ENCODE measurements around the gene EVX1. TPM values are rescaled to one million over a fixed set of nuclear protein-coding genes. Genes with fewer than 3 reads are reported as not detected.

EVX1 gene
- total and polyA plus RNA-seq, 3 donors from 2014 or later = 0.25 to 1.4 (median 0.63) TPM

DNA sequence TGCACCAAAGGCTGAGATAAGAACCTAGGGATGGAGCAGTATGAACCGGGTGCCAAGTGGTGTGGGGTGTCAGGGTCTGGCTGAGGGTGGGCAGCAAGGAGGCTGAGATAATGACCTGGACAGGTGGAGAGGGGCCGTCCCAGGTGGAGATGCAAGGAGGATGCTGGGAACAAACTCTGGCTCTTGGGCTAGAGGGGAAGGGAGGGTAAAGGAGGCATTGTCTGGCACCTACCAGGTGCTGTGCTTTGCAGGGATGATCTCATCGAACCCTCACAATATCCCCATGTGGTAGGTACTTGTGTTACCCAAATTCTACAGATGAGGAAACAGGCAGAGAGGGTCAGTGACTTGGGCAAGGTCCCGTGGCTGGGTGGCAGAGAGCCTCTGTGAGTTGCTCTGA, 22.8 kb upstream of the EVX1 start:
- H3K4me1 ChIP-seq = no peaks in the 10 kb centered on the region
- no peak for DNase-seq
- intact Hi-C loops (cut with DNase I; ENCODE audit: low total_unique reads) = no loop called here
- H3K9me3 ChIP-seq = no peaks in the 10 kb centered on the region
- TF ChIP-seq POLR2A (IDR thresholded peaks at IDR 0.05) = no peak
- H3K27me3 ChIP-seq = no peaks in the 10 kb centered on the region
- WGBS, 2 donors = 68 to 74% methylated on average over 4 of the region's 4 CpGs
- H3K4me3 ChIP-seq = no peak overlapping the region
- H3K36me3 ChIP-seq (ENCODE audit: low read depth, missing control alignments) = no peaks in the 10 kb centered on the region
- H3K27ac ChIP-seq = no peak overlapping the region

DNA sequence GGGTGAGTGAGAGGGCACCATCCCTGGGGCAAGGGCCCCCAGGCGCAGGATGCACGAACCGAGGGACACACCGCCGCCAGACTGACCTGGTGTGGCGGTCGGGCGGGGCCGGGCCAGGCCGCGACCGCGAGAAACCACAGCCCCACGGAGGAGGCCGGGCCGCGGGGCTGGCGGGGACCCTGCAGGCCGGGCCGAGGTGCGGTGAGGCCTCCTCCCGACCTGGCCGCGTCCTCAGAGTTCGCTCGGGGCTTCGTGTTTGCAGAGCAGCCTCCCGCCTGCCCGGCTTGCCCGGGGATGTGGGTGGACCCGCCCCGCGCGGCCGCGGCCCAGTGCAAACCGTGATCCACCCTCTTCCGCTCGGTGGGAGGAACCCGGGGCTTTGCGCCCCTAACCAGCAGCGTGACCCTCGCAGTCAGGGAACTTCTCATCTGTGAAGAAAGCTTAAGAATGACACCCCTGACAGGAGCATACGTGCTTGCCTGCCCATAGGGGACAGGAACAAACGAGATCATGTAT, 22.1 kb upstream of the EVX1 start:
- TF ChIP-seq, protein P1, sequence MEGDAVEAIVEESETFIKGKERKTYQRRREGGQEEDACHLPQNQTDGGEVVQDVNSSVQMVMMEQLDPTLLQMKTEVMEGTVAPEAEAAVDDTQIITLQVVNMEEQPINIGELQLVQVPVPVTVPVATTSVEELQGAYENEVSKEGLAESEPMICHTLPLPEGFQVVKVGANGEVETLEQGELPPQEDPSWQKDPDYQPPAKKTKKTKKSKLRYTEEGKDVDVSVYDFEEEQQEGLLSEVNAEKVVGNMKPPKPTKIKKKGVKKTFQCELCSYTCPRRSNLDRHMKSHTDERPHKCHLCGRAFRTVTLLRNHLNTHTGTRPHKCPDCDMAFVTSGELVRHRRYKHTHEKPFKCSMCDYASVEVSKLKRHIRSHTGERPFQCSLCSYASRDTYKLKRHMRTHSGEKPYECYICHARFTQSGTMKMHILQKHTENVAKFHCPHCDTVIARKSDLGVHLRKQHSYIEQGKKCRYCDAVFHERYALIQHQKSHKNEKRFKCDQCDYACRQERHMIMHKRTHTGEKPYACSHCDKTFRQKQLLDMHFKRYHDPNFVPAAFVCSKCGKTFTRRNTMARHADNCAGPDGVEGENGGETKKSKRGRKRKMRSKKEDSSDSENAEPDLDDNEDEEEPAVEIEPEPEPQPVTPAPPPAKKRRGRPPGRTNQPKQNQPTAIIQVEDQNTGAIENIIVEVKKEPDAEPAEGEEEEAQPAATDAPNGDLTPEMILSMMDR (IDR thresholded peaks at IDR 0.05) = no peak
- no peak for TF ChIP-seq POLR2A (IDR thresholded peaks at IDR 0.05)
- no peaks in the 10 kb centered on the region for H3K27me3 ChIP-seq
- H3K4me3 ChIP-seq = no peak overlapping the region
- H3K27ac ChIP-seq = no peak overlapping the region
- DNase-seq = no peak
- no peaks in the 10 kb centered on the region for H3K9me3 ChIP-seq
- no peaks in the 10 kb centered on the region for H3K36me3 ChIP-seq (ENCODE audit: low read depth, missing control alignments)
- WGBS, 2 donors = 26 to 37% methylated on average over 5 to 45 of the region's 45 CpGs
- intact Hi-C loops (cut with DNase I; ENCODE audit: low total_unique reads) = no loop called here
- no peaks in the 10 kb centered on the region for H3K4me1 ChIP-seq

DNA sequence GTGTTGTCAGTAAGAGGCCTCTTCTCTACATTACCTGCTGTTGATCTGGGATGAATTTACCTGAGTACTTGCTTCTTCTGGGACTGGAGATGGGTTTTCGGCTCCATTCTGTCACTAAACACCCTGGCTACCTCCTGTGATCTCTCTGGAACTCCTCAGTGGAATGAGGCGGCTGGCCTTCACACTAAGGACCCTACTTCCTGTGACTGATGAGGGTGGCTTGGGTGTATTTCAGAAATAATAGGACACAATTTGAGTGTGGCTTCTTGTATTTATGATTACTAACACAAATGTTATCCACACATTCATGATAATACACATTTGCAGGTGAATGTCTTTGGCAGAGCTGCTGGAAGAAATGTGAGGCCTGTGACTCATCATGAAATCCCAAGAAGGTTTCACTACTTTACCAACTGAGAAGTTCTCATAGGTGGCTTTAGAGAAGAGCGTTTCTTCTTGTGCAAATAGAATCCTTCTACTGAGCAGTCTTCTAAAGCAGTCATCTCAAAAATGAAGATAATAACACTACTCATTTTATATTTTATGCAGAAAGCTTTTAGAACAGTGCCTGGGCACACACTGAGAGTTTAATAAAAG, 21.3 kb upstream of the EVX1 start:
- WGBS, 2 donors = 91 to 96% methylated on average over 3 of the region's 3 CpGs
- no peak for DNase-seq
- Histone ChIP-seq H3K9me3 (no peaks in the 10 kb centered on the region), H3K27me3 (no peaks in the 10 kb centered on the region), H3K4me3 (no peak overlapping the region), H3K4me1 (no peaks in the 10 kb centered on the region), H3K36me3 (ENCODE audit: low read depth, missing control alignments) (no peaks in the 10 kb centered on the region), H3K27ac (no peak overlapping the region)
- TF ChIP-seq, protein P1 (IDR thresholded peaks at IDR 0.05) = no peak
- TF ChIP-seq POLR2A (IDR thresholded peaks at IDR 0.05) = no peak
- intact Hi-C loops (cut with DNase I; ENCODE audit: low total_unique reads) = no loop called here

DNA sequence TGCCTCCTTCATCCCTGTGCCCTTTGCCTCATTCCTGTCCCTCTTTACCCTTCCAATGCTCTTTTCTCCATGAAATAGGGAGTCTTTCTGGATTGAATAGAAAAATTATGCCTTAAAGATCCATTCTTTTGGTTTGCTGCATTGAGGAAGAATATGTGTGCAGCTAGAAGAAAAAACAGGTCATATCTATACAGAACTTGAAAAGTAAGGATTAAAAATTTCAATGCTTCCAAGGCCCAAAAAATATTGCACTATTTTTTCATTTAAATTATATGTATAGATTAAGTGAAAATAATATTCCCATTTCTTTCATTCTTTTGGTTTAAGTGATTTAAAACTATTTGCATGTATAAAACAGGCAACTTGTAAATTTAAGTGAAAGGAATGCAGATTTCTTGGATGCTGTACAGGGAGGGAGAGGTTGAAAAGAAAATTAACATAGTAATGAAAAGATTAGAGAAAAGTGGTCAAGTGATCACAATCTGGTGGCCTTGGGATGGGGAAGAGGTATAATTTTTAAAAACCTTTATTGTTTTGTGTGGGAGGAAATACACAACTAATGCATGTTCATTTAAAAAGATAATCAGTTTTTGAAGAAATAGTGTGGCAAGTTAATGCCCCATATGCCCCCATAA, 18.5 kb upstream of the EVX1 start:
- Histone ChIP-seq H3K27me3 (no peaks in the 10 kb centered on the region), H3K9me3 (no peaks in the 10 kb centered on the region), H3K27ac (no peak overlapping the region), H3K4me1 (no peaks in the 10 kb centered on the region), H3K36me3 (ENCODE audit: low read depth, missing control alignments) (no peaks in the 10 kb centered on the region), H3K4me3 (no peak overlapping the region)
- no peak for DNase-seq
- TF ChIP-seq, protein P1 (IDR thresholded peaks at IDR 0.05) = no peak
- TF ChIP-seq POLR2A (IDR thresholded peaks at IDR 0.05) = no peak
- intact Hi-C loops (cut with DNase I; ENCODE audit: low total_unique reads) = no loop called here

DNA sequence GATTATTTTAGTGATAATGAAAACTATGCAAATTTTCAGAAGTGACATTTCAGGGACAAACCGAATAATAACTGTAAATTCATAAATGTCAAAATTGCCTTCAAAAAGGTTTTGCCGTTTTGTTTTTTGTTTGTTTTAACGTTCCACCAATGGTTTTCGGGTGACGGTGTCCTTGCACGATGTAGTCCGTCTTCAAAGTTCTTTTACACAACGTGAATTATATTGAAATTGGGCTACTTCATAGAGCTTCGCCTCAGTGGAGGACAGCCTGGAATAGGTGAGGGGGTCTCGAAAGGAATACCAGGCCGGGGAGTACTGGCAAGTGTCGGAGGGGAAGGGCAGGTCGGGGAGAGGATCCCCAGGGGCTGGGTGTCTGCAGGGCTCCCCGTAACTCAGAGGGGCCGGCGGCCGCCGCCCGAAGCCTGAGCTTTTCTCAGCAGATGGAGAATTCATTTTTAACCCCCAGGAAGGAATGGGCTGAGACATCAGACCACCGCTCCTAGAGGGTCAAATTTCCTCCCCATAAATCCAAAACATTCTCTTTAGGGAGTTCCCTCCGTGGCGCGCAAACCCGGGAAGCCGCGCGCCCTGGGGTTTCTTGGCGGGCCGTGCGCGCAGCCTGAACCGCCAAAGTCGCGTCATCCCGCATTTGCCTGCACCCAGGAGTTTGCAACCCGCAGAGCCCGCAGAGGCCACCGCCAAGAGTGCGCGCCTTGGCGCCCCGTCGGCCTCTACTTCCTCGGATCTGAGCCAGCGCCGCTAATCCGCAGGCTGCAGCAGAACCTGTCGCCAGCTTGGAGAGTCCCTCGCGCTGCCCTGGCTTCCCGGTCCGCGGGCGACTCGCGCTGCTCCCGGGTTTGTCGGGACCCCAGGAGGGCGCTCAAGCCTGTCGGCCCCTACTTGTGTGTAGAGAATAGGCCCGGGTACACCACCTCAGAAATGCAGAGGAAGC, 17.3 kb upstream of the EVX1 start:
- intact Hi-C loops (cut with DNase I; ENCODE audit: low total_unique reads) = no loop called here
- no peaks in the 10 kb centered on the region for H3K36me3 ChIP-seq (ENCODE audit: low read depth, missing control alignments)
- no peak overlapping the region for H3K27ac ChIP-seq
- H3K9me3 ChIP-seq = no peaks in the 10 kb centered on the region
- no peaks in the 10 kb centered on the region for H3K4me1 ChIP-seq
- TF ChIP-seq POLR2A (IDR thresholded peaks at IDR 0.05) = no peak
- TF ChIP-seq, protein P1 (IDR thresholded peaks at IDR 0.05) = no peak
- no peaks in the 10 kb centered on the region for H3K27me3 ChIP-seq
- H3K4me3 ChIP-seq = peak overlapping the region; percentile 5 to 10
- 13 to 15% methylated on average over 21 to 61 of the region's 61 CpGs for whole genome bisulfite sequencing, 2 donors
- DNase-seq = no peak
